NCI-H82 (cell line): ENCODE measurements around the gene MCTP2.
A peak's percentile ranks its signal among the peaks of the same experiment; 100 is the strongest.
"Not testable (repeated sequence)": the region's sequence is repeated elsewhere in the genome, so short reads cannot be mapped to it uniquely, and the experiment has no call there.

Source experiments
- DNase-seq: peaks from one replicate; lab custom pipeline; 2025; lab: John Stamatoyannopoulos, UW

MCTP2 gene

DNA sequence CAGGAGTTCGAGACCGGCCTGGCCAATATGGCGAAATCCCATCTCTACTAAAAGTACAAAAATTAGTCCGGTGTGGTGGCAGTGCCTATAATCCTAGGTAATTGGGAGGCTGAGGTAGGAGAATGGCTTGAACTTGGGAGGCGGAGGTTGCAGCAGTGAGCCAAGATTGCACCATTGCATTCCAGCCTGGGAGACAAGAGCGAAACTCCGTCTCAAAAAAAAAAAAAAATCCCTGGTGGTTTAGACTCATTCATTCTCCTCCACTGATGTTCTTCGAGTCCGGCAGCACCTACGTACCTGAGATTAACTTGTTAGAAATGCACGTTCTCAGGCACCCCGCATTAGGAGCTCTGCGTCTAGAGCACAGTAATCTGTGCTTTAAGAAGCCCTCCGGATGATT, 3.7 kb downstream of the MCTP2 start:
- no peak for DNase-seq

DNA sequence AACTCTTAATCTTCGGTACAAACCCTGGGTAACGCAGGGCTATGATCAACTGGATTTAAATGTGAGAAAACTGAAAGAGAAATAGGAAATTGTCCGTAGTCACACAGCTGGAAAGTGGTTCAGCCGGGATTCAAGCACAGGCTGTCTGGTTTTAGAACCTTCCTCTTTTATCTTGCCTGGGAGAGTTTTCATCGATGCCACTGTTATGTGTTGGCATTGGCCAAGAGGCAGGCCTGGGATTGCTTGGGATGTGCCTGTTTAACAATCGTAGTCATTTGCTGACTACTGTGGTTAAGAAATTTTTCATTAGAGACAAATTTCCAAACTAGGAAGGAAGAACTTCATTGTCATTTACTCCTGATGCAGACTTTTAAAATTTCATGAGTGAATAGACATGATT, 4.3 kb downstream of the MCTP2 start:
- DNase-seq: no peak

DNA sequence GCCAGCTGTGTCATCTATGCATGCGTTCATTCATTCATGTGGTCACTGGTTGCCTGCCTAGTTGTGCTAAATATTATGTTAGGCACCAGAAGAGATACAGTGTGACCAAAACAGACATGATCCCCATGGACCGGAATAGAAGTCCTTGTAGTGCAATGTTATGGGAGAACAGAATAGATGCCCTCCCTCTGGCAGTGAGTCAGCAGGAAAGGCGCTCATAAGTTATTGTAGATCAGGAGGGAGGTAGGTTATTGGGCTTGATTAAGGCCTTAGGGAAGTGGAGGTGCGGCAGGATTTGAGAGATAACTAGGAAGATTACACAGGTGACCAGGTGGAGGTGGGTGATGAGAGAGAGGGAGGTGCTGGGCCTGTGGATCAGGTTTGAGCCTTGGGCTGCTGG, 5.2 kb downstream of the MCTP2 start:
- no peak for DNase-seq

DNA sequence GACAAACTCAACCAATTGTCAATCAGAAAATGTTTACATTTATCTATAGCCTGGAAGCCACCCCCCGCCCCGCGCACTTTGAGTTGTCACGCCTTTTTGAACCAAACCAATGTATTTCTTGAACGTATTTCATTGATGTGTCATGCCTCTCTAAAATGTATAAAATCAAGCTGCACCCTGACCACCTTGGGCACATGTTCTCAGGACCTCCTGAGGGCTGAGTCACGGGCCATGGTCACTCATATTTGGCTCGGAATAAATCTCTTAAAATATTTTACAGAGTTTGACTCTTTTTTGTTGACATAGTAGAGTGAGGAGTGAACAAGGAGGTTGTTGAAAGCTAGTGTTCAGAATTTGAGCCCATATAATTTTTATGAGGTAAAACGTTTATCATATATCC, 6.5 kb downstream of the MCTP2 start:
- DNase-seq: no peak

DNA sequence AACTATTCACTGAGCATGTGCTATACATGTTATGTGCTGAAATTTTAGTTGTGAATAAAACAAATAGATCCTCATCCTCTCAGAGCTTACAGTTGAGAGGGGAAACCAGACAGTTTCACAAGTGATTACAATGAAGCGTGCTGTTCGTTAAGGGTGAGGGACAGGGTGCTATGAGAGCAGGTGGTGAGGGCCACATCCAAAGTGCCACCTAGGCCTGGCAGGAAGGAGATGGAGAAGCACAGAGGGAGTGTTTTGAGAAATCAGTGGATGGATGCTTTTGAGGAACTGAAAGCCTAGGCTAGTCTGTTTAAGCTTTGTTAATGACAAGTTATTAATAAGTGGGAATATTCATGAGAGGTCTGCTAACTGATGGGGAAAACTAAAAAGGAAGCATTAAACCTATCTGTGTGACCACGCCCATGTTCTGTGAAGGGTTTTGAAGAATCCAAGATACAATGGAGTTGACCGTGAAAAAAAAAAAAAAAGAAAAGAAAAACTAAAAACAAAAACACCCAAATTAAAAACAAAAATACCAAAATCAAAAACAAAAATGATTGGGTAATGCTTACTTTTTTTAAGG, 7.3 kb downstream of the MCTP2 start:
- DNase-seq: no peak

DNA sequence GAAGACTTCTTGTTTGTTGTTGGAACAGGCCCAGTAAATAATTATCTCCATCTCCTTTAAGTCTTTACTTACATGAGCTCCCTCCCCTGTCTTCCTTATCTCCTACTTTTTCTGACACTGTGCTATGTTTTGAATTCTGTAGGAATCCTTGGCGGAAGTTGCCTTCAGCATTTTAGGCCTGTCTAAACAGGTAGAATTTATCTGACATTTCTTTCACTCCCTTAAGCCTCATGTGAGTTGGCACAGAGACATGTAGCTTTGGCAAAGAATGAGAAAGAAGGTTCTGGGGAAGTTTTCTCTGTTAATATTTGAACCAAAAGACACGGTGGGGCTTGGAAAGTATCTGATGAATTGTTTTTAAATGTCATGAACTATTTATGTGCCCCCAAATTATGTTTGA, 8.1 kb downstream of the MCTP2 start:
- DNase-seq: no peak

DNA sequence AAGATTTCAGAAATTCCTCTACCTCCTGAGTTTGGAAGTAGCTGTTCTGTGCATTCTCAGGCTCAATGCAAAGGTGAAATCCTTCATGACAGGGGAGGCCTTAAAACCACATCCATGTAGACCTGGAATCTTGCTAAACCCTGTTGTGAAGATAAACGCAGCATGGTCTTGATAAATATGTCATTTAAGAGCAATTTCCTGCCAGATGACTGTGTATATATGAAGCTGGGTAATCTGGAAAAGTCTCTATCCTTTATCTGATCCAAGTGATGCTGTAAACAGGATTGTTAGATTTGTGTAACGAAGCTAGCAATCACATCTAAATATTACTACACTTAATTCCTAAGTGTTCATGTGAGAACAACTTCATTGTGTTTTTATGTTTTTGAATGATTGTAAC, 9.1 kb downstream of the MCTP2 start:
- DNase-seq: no peak

DNA sequence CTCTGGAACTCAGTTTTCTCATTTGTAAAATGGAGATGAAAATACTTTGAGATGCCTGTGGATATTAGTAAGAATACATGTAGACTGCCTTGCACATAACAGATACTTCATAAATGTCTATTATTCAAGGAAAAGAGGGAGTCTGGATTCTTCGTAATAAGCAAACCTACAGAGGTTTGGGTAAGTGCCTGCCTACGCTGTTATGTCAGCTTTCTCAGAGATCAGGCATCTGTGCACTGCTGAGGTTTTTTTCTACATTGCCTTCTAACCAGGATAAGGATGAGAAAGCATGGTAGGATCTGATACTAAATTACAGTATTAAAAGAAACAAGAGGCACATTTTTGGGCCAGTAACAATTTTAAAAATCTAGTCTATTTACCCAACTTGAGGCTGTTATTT, 10.9 kb downstream of the MCTP2 start:
- DNase-seq: no peak

DNA sequence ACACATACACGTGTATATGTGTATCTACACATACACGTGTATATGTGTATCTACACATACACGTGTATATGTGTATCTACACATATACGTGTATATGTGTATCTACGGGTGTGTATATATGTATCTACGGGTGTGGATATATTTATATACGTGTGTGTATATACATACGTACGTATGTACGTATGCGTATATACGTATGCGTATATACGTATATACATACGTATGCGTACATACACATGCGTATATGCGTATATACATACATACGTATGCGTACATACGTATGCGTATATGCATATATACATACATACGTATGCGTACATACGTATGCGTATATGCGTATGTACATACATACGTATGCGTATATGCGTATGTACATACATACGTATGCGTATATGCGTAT, 11.6 kb downstream of the MCTP2 start:
- DNase-seq: not testable (repeated sequence)

DNA sequence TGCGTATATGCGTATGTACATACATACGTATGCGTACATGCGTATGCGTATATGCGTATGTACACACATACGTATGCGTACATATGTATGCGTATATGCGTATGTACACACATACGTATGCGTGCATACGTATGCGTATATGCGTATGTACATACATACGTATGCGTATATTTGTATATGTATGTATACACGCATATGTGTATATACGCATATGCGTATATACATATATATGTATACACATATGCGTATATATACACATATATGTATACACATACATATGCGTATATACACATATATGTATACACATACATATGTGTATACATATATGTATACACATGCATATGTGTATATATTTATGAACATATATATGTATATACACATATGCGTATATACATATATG, 12.1 kb downstream of the MCTP2 start:
- DNase-seq: no peak

DNA sequence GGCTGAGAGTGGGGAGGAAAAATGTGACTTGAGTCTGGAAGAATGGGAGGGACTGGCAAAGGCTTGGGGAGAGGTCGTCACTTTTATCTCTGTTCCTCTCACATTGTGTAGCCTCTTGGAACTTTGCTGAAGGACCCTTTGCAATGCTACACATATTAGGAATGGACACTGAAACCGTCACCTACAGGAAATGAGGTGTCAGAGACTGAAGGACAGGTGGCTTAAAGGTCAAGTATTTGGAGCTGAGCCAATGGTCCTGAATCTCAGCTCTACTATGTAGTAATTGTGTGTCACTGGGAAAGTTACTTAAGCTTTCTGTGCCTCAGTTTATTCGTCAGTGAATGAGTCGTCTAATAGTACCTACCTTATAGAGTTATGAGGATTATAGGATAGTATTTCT, 14.7 kb downstream of the MCTP2 start:
- DNase-seq: no peak

DNA sequence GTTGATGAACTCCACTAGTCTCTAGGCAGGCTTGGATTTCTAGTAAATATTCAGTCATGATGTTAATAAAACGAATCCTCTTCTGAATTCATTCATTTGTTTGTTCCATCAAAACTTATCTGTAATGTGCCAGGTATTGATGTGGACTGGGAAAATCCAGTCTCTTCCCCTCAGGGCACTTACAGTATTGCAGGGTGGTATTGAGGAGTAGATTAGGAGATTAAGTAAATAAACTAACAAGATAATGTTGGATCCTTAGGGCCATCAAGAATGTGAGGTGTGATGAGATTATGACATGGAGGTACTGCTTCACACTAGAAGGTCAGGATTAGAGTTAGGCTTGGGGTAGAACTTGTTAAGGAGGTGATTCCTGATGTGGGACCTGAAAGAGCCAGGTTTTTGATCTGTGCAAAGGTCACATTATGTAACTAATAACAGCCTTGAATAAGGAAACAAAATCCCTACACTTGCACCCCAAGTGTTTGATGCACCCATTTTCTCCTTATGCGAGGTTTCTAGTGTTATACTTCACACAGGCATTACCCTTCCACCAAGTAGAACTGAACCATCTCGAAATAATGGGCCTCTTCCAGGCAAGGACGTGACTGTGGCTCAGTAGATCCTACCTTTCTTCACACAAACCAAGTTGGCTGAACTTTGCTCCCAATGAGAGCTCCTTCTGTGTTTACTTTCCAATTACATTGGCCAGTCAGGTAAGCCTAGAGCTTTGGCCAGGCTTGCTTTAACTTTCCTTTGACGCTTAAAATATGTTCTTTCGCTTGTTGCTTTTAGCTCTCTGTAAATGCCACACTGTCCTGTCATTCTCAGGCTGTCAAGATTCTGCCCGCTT, 16.7 kb downstream of the MCTP2 start:
- DNase-seq: peak; percentile 3

DNA sequence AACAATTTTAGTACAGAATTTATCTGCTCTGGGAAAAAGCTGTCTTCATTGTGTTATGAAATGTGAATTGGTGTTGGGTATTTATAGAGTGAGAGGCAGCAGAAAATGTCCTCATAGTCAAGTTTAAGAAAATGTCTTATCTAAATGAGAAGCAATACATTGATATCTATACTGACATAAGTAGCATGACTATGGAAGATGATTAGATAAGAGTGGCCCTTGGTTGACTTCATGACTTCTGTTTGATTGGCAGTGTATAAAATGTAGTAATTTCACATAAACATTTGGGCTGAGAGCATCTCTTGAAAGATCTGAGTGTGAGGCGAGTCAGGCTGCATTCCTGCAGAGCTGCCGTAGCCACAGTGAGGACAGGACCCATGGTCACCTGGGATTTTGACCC, 19.4 kb downstream of the MCTP2 start:
- no peak for DNase-seq

DNA sequence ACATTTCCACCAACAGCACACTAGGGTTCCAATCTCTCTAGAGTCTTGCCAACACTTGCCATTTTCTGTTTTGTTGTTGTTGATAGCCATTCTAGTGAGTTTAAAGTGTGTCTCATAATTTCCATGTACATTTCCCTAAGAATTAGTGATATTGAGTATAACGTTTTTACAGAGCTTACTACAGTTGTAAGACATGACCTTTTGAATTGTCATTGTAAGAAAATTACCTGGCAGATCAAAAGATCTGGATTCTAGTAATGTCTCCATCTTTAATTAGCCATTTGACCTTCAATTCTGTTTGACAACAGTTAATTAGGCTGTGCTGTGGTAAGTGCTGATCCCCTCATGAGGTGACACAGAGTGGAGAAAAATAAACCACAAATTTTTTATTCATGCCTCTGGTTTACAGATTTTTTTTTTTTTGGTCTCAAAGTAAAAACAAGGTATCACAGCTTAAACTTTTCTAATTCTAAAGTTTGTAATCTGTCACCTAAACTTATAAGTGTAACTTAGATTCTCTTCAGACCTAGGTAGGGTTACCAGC, 20.9 kb downstream of the MCTP2 start:
- DNase-seq: no peak

DNA sequence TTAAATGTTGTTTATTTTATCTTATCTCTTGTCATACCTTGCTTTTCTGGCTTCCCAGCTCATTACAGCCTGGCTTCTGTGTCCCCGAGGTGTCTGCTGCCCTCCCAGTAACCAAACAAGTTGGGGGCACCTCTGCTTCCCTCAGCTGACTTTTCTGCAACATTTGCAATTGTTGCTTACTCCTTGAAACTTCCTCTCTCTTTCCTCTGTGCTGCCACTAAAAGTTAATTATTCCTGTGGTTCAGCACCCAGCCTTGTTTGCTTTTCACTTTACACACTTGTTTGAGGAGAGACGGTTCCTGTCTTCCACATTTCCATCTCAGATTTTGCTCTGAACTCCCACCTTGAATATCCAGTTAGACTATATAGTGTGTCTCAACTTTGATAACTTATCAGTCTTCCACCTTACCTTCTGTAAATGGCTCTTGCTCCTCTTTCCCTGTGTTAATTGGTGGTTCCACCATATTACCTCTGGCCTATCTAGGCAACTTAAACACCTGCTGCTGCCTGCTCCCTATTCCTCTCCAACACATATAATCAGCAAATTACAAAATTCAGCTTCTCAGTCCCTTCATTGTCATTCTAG, 21.6 kb downstream of the MCTP2 start:
- DNase-seq: no peak

DNA sequence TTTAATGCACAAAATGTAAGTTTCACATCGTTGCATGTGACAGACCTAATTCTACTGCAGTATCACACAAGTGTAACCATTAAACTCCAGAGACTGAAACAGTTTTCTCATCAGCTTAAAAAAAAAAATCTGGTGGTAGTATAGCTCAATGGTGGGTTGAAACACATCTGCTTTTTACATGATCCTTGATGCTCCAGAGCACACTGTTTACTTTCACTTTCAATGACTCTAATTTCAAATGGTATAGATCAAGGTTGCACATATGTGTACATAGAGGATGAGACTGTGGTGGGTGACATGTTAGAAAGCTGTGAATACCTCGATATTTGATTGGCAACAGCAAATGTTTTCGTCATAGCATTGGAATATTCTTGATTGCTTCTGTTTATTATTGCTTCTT, 22.4 kb downstream of the MCTP2 start:
- no peak for DNase-seq

DNA sequence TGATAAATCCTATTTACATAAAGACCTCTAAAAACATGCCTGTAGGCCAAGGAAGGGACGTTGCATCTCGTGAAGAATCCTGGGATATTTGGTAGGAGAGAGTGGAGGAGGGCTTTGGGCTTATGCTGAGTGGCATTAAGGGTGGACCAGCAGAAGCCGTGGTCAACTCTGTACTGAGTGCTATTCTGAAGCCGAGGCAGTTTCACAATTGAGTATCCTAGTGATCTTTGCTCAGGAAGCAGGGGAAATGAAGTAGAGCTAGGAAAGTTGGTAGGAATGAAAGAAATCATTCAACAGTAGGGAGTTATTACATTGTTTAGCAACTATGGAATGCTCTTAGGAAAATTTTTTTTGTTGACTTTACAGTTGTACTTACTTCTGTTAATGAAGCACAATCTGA, 24.2 kb downstream of the MCTP2 start:
- no peak for DNase-seq

DNA sequence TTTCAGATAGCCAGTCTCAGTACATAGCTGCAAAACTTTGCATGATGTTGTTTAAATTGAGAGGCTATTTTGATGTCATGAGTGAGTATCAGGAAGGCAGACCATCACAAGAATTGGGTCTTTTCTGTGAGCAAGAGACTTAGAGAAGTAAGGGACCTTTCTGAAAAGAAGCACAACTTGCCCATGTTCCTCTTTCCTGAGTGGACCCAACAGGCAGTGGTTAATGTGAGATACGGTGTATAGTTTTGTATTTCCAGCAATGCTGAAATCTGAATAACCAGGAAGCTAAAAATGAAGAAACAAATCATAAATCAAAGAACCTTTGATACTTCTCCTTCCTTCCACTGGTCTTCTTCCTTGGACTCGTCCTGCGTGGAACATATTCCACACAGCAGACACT, 25.1 kb downstream of the MCTP2 start:
- no peak for DNase-seq

DNA sequence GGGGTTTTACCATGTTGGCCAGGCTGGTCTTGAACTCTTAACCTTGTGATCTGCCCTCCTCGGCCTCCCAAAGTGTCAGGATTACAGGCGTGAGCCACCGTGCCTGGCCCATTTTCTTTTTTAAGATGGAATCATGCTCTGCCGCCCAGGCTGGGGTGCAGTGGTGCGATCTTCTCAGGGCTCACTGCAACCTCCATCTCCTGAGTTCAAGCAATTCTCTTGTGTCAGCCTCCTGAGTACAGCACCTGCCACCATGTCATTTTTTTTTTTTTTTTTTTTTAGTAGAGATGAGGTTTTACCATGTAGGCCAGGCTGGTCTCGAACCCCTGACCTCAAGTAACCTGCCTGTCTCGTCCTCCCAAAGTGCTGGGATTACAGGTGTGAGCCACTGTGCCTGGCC, 26.4 kb downstream of the MCTP2 start:
- DNase-seq: not testable (repeated sequence)

DNA sequence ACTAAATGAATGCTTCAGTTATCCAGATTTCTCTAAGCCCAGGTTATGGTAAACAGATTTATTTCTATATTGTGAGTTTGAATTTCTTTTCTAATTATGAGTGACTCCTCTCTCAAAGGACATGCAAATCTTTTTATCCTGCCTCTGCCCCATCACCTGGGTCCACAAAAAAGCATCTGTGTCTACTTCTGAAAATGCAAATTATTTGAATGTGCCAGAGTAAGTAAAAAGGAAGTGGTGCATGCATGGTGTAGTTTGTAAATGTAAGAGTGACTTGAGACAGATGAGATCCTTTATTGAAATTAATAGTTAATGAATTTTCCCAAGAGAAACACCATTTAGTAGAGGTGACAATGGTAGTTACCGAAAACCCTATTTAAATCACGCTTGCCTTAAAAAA, 26.9 kb downstream of the MCTP2 start:
- no peak for DNase-seq

DNA sequence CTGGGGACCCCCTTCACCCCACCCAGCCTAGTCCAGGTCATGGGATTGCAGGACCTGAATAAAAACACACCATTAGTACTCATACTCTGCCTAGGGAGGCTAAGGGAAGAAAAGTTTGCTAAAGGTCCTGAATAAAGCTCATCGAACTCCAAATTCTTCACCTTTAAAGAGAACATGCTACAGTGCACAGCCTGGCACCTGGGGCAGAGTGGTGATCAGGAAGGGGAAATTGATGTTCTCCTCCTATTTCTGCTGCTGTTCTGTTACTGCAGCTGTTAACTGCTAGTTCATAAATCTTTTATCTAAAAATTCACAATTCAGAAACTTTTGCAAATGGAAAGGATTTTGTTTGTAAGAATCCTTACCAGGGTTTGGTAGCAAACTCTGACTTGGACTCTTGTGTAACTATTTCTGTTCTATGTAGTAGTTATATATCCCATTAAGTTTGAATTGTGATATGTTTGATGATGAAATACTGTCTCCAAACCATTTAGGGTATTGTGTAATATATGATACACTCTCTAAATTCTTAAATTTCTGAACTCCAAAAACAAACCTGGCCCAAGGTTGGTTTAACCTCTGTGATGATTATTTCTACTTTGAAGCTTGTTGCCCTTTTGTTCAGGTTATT, 27.9 kb downstream of the MCTP2 start:
- DNase-seq: no peak

DNA sequence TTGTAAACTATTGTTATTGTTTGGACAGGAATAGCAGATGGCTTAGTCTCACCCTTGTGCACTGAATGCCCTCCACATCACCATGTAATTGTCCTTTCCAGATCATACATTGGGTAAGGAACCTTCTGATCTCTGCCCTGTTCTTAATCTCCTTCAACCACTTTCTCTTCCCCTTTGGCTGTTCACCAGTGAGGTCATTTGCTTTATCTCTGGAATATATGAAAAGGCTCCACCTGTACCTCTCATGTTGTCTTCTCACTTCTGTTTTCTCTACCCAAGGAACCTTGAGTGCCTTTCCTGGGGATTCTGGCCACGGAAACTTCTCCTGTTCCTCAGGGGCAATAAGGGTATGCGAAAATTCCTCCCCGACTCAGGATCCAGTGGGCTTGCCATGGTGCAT, 28.5 kb downstream of the MCTP2 start:
- no peak for DNase-seq

DNA sequence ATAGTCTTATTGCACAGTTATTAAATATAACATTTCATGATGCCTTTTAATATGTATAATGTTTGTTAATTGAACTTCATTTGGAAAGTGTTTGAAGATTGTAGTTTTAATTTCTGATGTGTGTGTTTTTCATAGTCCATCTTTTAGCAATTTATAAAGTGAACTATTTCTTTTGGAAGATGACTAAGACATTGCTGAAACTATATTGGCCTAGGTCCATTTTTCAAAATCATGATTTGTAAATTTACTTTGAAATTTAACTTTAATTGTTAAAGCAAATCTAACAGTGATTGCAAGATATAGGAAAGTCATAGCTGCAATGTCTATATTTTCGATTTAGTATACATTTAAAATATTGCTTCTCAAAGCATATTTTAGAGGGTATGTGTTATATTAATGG, 30.8 kb downstream of the MCTP2 start:
- no peak for DNase-seq
